NCI-H526 treated with DMSO at 0.1 percent for 48 hours (cell line): ENCODE results near the gene CLDND1.

Source experiments
- DNase-seq: peaks from one replicate; lab custom pipeline; 2025; lab: John Stamatoyannopoulos, UW

CLDND1 gene

DNA sequence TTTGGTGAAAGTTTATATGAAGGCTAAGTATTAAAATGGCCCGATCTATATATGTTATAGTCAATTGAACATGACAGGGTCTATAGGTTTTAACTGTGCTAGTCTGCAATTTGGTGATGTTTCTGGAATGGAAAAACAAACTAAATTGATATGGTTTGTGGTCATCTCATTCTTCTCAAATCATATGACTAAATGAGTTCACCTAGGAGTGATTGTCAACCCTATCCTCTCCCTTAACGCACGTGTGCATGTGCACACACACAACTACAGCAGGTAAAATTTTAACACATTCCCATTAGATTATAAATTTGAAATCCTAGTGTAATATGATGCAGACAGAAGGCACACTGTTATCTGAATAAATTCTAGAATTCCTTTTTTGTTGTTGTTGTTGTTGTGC lies 9.0 kb downstream of the CLDND1 start:
- no peak for DNase-seq

DNA sequence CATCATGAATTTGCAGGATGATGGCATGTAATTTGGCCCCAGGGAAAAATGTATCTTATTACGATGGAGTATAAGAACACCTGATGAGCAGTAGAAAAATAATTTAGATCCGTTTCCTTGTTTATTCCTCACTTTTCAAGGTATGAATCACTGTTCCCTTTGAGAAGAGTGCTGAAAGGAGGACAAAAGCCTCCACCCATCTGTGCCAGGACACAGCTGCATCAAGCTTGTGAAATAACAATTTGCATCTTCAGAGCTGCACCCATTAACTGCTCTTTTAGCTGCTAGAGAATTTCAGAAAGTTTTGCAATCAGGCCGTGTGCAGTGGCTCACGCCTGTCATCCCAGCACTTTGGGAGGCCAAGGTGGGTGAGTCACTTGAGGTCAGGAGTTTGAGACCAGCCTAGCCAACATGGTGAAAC lies 9.6 kb downstream of the CLDND1 start:
- DNase-seq = no peak

GRCh38 chr3:98512576-98512975 lies 10.1 kb downstream of the CLDND1 start:
- DNase-seq = no peak

GRCh38 chr3:98508582-98508981 lies 14.1 kb downstream of the CLDND1 start:
- no peak for DNase-seq

DNA sequence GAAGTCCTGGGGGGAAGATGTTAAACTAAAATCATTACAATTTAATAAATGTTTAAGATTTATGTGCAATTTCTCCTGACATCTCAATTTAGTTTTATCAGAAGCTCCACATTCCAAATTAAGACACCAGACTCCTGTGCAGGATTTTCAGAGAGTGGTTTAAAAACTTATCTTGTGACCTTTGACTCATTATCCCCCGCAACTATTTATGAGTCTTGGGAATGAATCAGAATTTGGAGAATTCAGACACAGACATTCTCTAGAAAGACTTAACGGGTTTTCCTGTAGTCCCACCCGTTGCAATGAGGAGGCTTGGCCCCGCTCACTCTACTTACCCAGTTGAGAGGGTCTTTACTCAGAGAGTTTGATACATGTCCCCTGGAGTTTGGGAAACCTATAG lies 18.2 kb downstream of the CLDND1 start:
- no peak for DNase-seq

GRCh38 chr3:98501863-98502576 lies 20.7 kb downstream of the CLDND1 start:
- no peak for DNase-seq

DNA sequence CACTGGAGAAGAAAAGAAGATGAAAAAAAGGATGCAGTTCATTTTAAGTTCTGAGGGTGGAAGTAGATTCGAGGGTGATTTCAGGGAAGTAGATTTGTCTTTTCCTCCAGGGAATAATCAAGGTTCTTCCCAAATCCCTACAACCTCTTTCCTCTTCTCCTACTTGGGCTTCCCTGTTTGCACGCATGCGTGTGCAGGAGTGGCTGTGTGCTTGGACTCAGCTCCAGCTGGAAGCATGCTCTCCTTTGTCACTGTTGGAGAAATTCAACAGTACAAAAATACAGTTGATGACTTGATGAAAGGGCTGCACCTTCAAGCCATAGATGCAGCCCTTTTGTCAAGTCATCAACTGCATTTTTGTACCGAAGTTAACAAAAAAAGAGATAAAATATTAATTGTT lies 21.4 kb downstream of the CLDND1 start:
- no peak for DNase-seq

DNA sequence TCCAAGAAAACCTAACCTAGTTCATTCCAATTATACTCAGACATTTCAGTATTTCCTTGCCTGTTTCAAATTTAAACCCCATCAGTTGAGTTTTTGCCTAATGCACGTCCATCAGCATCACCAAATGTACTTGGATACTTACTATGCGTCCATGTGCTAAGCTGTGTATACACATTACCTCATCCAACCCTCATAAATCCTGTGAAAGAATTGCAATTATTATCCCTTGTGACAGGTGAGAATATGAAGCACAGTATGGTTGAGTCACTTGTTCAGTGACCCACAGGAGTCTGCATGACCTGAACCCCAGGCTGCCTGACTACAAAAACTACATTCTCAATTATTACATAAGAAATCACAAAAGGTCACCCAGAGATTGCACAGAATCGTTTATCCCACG lies 22.7 kb downstream of the CLDND1 start:
- no peak for DNase-seq

- DNase-seq = no peak
These were observed 25.3 kb downstream of the CLDND1 start, which contains the start of gene OR5K2 for GRCh38 chr3:98497381-98497780. OR5K2 (plus strand) TSS chr3:98497681; CDS start chr3:98497681, 0 bp downstream.

- no peak for DNase-seq
These were observed 39.1 kb downstream of the CLDND1 start for GRCh38 chr3:98483626-98484025.

DNA sequence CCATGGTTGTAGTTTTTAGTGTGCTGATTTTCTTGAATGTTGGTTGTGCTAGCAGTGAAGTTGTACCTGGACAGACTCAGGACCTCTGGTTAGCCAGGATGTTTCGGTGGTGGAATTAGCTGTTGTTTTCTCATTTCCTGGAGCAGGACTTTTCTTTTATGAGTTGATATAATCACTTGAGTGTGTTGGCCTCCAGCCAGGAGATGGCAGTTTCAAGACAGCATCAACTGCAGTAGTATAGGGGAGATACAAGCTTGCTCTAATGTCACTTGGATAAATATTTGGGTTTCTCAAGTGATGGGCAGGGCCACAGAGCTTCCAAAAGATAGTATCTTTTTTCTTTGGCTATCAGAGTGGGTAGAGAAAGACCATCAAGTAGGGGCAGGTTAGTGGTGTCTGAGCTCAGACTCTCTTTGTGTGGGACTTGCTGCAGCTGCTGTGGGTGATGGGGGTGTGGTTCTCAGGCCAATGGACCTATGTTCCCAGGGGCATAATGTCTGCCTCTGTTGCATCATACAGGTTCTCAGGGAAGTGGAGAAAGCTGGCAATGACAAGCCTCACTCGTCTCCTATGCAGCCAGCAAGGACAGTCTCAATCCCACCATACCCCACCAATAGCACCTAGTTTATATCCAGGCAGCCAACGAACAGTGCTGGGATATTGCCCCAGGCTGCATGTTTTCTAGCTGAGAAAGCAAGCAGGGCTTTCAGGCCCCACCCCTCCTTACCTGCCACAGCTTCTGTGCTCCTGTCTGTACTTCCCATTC lies 39.8 kb downstream of the CLDND1 start:
- no peak for DNase-seq
